HG02571 (cell line): ENCODE measurements around the gene NRXN3.
A peak's percentile ranks its signal among the peaks of the same experiment; 100 is the strongest.
"Not testable (repeated sequence)": the region's sequence is repeated elsewhere in the genome, so short reads cannot be mapped to it uniquely, and the experiment has no call there.

Source experiments
- ATAC-seq: cut with Tn5 transposase; IDR thresholded peaks from one replicate; pipeline ENCODE4 v1.9.1; 2021; ENCODE audit warnings: mild to moderate bottlenecking, moderate library complexity; ENCODE audit not compliant: unreplicated experiment

The NRXN3 gene

DNA sequence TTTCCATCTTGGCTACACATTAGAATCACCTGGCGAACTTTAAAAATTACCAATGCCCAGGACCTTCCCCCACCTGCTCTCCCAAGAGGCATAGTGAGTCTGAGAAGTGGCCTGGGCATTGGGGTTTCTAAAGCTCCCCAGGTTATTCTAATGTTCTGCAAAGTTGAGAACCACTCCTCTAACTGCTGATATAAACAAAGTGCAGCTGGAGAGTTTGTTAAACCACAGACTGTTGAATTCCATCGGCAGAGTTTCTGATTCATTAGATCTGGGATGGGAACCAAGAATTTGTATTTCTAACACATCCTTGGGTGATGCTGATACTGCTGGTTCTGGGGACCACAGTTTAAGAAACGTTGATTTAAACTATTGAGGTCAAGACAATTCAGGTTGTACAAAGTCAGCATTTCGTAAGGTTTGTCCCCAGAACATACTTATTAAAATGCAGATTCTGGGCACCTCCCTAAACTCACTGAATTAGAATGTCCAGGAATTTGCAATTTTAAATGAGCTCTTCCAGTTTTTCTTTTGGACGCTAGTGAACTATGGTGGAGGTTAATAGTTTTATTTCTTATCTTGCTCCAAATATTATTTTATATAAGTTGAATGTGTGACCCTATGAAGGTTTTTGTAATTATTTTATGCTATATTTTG lies 309.1 kb downstream of the NRXN3 start:
- no peak for ATAC-seq

DNA sequence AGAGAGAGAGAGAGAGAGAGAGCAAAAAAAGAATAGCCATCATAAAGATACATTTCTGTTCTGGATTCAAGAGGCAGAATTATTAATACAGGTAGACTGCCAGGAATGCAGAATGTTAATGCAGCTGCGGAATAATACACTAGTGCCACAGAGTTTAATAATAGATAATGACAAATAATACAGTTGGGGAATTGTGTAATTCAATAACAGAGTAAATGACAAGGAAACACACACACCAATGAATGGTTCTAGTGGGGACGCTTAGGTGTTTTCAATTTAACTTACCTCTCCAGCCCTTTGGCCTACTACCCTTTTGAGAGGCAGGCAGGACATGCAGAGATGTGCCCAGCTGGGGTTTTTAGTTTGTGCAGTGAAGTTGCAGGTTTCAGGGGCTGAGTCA lies 313.9 kb downstream of the NRXN3 start:
- no peak for ATAC-seq

DNA sequence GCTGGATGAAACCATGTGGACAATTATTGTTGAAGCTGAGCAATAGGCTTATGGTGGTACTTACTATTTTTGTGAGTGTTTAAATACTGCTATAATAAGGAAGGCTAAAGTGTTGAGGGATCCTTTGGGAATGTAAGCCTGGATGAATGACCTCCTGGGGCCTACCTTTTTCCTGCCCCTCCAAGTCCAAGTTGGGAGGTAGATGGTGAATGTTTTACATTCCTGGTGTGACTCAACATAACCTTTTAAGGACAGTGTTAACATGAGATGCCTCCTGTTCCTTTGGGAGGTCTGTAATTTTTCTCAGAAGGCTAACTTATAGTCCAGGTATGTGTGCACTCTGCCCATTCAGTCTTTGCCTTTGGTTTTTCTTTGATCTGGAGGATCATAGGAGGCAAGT lies 315.9 kb downstream of the NRXN3 start:
- no peak for ATAC-seq

DNA sequence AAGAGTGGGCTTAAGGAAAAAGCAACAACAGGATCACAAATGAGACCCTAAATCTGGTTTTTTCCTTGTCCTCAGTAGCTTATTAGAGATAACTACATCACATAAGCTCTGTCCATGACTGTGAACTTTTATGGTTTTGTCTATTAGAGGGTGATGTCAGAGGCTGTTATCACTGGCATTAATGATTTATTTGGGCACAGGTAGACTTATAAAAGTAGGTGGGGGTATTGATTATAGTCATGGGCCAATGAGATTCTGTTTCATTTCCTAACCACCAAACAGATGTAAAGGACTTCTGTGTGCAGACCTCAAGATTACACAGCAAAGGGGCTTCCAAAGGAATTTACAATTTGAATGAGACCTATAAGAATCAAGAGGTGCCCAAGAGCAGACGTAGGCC lies 316.4 kb downstream of the NRXN3 start:
- no peak for ATAC-seq

DNA sequence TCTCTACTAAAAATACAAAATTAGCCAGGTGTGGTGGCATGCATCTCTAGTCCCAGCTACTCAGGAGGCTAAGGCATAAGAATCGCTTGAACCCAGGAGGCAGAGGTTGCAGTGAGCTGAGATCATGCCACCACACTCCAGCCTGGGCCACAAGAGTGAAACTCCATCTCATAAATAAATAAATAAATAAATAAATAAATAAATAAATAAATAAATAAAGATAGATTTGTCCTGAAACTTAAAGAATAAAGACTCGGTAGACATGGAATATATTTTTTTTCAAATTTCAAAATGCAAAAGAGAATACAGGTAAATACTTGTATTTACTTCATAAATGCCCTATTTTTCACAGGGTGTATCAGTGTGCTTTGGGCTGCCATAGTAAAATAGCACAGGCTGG lies 317.4 kb downstream of the NRXN3 start:
- ATAC-seq = not testable (repeated sequence)

DNA sequence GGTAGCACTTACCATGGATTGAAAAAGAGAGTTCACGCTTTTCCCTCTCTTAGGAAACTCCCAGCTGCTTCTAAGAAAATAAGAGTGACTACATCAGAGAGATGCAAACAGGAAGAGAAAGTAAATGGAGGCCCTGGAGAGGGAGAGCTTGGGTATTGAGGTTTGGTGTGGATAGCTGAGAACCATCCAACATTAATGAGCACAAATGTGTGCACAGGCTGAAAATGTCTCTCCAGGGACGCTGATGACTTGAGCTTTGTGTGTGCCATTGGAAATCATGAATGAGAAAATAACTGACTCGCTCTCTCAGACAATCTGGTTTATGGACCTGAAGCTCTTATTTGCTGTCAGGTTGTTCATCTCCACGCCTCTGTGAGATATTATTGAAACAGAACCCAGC lies 318.8 kb downstream of the NRXN3 start:
- no peak for ATAC-seq

DNA sequence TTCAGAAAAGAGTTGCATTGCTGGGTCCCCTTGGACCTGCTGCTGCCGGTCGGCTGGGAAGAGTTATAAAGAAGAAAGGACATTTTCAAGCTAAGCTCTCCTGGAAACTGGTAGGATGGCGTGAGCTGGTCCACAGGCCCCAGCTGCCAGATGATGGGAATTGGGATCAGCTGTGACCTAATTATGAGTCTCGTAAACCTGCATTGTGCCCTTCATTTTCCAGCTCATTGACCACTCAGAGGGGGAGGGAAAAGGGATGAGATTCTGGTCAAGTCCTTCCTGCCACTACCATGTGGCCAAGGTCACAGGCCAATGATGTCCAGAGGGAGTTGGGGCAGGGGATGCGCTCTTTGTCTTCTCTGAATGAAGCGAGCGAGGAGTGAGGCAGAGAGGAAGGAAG lies 320.9 kb downstream of the NRXN3 start:
- no peak for ATAC-seq

DNA sequence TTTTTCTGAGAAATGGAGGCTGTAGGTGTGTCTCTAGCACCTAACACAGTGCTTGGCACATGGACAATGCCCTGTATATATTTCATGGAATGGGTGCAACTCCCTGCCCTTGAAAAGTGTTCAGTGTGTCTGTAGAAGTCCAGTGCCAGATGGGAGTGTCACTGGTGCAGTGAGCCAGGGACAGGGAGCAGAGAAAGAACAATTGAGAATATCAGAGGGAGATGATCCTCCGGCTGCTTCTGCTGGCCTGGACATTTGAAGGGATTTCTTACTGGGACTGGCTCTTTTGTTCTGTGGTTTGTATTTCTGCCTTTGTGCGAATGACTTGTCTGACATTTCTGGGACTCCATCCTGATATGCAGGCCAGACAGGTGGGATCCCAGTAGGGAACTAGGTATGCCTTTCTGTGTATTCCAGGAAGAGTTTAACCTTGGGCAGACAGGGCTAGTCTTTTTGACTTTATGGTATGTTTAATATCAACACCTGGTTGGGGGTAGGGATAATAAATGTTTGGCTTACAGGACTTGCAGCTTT lies 328.0 kb downstream of the NRXN3 start:
- ATAC-seq = no peak

DNA sequence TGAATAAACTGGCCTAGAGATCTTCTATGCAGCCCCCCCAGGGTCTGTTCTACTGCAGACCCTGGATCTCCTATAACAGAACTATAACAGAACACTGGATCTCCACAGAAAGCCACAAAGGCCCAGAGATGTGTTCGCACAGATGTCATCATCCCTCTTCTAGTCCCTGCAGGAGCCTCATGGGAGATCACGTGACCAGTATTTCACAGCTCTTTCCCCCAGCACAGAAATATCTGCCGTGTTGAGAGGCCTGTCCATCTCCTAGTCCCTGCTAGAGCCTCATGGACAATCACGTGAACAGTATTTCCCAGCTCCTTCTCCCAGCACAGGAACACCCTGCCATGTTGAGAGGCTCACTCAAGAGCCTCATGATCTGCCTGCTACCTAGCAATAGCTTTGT lies 331.7 kb downstream of the NRXN3 start:
- no peak for ATAC-seq

DNA sequence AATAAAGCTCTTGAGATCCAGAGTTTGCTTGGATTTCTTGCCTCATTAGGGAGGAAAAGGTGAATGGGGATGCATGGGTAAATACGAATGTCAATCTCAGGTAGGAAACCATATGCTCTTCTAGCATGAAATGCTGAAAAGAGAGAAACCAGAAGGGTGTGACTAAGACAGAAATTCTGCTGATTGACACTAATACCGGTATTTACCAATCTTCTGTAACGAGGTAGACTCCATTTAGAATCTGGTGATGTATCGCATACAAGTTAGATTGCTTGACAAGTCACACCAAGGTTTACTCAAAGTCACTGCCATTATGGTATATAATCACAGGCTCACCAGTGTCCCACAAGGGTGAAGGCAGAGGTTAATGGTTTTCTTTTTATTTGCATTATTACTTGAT lies 337.9 kb downstream of the NRXN3 start:
- no peak for ATAC-seq

DNA sequence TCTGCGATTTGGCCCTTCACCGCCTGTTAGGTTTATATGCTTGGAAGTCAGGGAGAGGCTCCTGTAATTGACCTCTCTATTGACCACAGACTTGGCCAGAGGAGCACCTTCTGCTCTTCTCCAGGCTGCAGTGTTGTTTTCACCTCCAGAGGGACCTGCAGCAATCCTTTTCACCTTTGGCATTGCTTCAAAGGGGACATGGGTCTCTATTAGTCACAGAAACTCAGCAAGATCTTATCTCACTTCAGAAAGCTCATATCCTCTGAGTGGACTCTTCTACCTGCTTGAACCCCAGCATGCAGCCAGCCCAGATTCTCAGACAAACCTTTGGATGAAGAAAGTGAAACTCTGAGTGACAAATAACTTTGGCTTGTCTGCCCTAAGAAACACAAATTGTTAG lies 339.3 kb downstream of the NRXN3 start:
- no peak for ATAC-seq

DNA sequence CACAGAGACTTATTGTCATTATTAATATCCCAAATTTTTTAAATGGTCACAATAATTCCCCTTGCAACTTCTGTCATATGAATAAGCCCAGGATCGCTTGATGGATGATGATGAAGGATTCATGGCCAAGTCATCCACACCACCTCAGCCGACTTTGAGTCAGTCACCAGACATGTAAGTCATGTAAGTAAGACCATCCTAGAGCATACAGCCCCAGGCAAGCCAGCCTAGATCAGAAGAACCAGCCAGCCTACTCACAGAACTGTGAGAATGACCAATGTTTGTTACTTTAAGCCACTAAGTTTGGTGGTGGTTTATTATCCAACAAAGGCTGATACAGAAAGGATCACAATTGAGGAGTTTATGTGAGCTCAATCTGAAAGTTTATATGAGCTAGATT lies 341.8 kb downstream of the NRXN3 start:
- ATAC-seq = no peak

DNA sequence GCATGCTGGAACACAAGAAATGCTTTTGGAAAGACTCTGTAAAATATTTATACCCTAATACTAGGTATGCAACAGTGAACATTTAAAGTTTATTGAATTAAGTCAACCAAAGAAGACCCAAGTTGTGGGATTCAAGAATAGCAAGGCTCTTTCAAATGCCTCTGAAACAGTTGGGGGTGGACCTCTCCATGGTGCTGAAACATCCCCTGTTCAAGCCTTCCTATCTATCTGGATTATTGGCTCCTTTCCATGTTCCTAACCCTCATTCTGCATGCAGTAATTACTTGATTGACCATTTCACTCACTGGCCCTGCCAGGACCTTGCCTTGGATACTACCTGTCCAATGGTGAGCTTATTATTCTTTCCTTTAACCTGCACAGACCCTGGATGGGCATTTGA lies 349.7 kb downstream of the NRXN3 start:
- ATAC-seq = no peak

DNA sequence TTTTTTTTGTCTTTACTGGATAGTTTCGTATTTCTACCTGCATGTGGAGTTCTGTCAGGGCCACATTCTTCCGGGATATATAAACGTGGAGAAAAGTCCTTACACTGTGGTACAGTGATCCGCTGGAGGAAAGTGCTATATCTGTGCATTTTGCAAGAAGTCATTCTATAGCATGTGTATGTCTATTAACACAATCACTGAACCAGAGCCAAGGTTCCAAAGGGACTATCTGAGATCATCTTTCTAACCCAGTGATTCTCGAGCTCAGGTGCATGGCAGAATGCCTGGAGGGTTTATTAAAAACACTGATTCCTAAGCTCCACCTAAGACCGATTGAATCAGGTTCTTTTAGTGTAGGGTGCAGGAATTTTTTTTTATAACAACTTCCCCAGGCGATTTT lies 354.0 kb downstream of the NRXN3 start:
- no peak for ATAC-seq

DNA sequence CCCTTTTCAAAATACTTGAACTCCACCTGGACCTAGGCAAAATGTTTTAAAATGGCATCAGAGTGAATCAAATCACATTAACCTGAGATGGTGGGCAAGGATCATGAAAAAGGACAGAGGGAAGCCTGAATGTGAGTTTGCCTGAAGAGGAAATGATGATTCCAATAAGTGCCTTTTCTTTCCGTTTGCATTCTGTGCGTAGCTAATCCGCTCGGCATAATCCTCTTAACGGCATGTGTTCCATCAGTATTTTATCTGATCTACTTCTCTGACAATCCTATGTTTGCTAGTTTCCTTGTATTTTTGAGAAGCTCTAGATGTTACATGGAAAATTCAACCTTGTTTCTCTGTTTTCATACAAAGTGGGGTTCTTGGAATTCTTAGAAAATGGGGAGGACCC lies 354.6 kb downstream of the NRXN3 start:
- no peak for ATAC-seq

DNA sequence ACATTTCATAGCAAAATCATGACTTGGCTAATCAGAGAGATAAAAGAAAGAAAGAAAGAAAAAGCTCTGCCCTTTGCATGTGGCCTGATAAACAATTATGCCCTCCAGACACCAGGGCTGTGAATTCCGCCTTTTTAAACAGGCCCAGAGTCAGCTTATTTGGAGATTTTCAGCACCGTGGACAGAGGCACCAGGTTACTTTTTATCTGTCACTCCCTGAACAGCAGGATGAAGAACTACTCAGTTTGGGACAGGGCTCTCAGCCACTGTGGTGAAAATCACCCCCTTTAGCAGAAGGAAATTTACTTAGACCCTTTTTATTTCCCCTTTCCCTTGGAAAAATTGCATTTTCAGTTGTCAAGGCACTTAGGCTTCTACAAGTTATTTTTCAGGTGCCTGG lies 359.9 kb downstream of the NRXN3 start:
- no peak for ATAC-seq

DNA sequence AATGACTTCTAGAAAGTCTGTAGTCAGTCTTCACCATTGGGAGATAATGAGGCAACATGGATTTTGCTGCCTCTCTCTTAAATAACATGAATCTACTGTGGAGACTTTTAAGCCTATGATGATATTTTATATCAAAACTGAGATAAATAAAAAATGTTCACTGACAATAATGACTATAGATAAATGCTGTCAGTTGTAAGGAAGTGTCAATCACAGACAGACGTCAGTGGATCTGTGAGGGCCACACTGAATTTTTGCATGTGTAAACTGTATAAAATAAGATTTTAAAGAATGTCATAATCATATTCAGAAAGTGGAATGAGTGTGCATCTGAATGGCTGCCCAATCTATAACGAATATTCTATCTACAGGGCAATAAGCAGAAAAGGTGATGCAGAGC lies 364.0 kb downstream of the NRXN3 start:
- ATAC-seq = no peak

DNA sequence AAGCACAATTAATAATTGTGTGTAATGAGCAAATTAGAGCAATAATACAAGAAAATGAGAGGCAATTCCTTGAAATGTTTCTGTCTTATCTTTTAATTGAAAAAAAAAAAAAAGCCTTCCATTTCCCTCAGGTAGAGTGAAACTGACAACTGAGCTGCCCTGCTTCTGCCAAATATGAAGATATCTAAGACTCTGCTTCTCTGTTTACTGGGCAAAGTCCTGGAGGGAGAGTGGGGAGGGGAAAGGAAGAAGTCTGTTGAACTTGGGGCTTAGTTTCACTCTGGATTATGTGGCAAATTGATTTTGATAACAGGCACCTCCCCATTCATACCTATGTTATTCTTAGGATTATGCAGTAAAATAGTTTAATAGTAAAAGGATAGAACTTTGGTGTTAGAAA lies 364.9 kb downstream of the NRXN3 start:
- ATAC-seq = no peak

DNA sequence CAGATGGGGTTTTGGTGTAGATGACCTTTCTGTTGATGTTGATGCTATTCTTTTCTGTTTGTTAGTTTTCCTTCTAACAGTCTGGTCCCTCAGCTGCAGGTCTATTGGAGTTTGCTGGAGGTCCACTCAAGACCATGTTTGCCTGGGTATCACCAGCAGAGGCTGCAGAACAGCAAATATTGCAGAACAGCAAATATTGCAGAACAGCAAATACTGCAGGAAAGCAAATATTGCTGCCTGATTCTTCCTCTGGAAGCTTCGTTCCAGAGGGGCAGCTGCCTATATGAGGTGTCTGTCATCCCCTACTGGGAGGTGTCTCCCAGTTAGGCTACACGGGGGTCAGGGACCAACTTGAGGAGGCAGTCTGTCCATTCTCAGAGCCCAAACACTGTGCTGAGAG lies 371.6 kb downstream of the NRXN3 start:
- not testable (repeated sequence) for ATAC-seq

DNA sequence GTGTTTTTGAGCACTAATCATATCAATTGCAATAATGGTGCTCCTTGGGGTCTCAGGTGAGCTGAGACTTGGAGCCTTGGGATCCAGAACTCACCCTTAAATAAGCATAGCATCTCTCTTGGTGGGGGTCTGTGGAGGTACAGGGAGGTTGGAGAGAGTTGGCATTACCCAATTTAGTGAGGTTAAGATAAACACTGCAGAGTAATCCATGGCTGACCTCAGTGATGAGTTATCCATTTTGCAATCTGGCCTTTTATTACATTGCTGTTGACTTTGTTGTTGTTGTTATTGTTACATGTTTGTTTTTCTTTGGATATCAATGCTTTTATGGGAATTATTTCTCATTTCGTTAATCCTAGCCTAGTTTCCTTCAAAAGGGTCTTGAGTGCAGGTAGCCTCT lies 373.3 kb downstream of the NRXN3 start:
- ATAC-seq = no peak

DNA sequence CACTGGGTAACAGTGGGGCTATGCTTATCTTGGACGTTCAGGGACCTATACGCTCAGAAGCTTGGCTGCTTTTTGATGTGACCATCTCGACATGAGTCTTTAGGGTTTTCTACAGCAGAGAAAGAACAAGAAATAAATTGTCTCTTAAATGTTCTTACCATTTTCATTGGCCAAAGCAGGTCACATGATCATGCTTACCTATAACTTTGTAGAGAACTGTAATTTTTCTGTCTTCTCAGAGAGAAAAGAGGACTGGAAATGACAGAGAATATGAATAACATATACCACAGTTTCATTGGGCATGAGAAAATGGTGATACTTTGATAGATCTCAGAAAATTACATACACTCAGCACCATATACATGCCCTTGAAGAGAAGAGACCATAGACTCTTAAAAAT lies 390.9 kb downstream of the NRXN3 start:
- ATAC-seq = no peak

DNA sequence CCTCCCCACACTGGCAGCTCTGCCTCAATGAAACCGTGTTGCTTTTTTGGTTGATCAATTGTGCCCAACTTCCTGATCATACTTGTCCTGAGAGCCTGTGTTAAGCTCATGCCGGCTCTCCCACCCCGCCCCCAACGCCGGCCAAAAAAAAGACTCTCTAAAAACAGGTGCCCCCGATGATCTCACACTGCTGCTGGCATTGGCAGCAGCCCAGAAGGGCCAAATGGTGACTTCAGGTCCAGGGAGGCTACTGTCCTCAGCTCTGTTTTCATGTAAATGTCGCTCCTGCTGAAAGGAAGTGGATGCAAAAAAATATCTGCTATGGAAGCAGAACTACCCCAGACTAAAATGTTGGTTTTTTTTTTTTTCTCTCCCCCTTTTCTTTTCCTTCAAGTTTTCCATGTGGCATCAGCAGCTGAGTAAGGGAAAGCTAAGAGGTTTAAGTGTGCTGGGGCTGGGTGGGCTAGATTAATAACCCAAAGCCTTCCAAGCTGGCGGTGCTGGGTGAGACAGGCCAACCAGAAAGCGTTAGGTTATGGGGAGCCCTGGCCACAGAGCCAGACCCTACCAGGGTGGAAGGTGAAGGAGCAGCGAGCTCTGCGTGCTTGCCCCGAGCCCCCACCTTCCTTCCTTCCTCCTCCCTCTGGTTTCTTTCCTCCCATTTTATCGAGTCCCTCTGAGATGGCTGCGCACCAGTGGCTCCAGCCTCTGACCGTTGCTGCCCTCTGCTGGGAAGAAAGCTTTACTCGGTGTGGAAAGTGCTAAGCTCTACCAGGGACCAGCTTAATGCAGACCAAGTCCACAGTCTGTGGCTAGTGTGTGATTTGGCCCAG lies 396.1 kb downstream of the NRXN3 start:
- ATAC-seq = peak; percentile 92

DNA sequence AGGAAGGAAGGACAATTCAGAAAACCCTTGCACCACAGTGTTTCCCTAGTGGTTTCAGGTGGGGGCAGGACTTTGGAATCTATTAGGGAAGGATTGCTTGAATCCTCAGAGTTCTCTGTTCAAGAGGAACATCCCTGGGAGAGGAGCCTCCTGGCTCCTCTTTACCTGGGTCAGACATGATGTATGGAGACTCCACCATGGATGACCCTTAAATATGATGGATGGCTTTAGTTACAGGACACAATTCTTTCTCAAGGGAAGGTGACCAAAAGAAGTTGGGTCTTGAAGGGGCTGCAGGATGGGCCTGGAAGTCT lies 396.6 kb downstream of the NRXN3 start:
- ATAC-seq = no peak
